Measurements from ENCODE around the gene STUM. TPM values are rescaled to one million over a fixed set of nuclear protein-coding genes. Genes with fewer than 3 reads are reported as not detected.

STUM gene
- polyA plus RNA-seq, 1 donor: 2.6 TPM

GRCh38 chr1:226654046-226654667 is 105.6 kb downstream of the STUM start:
- no peak for DNase-seq

GRCh38 chr1:226654668-226655055 is 106.1 kb downstream of the STUM start:
- DNase-seq: no peak

GRCh38 chr1:226655251-226656163 is 106.9 kb downstream of the STUM start:
- DNase-seq: no peak

GRCh38 chr1:226656201-226656600 is 107.6 kb downstream of the STUM start:
- DNase-seq: no peak

- DNase-seq: no peak
Measured at GRCh38 chr1:226656601-226657277, 108.2 kb downstream of the STUM start.

GRCh38 chr1:226657895-226658545 is 109.5 kb downstream of the STUM start:
- DNase-seq: no peak

GRCh38 chr1:226658546-226659125 is 110.1 kb downstream of the STUM start:
- DNase-seq: no peak

Other genes starting within 250 kb of the STUM start
- gene LIN9, start 239.6 kb upstream of the STUM start, polyA plus RNA-seq (ENCODE audit: insufficient read length): 12.3 TPM
- gene PARP1, start 140.7 kb upstream of the STUM start, polyA plus RNA-seq (ENCODE audit: insufficient read length): 133 TPM
- gene ITPKB, start 190.5 kb downstream of the STUM start, polyA plus RNA-seq (ENCODE audit: insufficient read length): 21.1 TPM